ENCODE results near the gene AWAT1. TPM values are rescaled to one million over a fixed set of nuclear protein-coding genes. Genes with fewer than 3 reads are reported as not detected.

The AWAT1 gene
- total and polyA plus RNA-seq, 2 donors (not counting 3 experiments of a cell fraction or from before 2014, with no cell fraction given): not detected

DNA sequence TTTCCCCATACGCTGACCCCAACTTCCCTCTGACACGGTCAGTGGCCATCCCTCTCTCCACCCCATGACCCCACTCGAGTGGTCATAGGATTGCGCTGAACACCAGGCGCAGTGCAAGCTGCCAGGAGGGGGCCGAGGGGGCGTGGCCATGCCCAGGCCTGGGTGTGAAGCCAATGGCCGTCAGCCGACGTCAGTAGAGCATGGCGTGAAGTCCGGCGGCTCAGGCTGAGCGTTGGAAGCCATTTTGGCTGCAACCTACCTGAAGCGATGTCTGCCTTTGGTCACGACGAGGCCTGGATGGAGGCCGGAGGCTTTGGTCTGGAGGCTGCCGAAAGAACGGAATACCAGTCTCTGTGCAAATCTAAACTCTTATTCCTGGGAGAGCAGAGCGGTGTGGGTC lies 47.5 kb downstream of the AWAT1 start, which contains the start of gene RAB41:
Gene RAB41, plus strand, starts transcription at position 222 of the 400 bp plus-strand sequence. Its CDS starts 46 bp downstream, at position 268.
- Histone ChIP-seq H3K4me3 (replicated peaks in 1 of 3; ENCODE audit: insufficient read depth in 1 of 3, low read depth in 1 of 3, low read length in 3 of 3) (no peak within 1 kb of the TSS), H3K9me3 (replicated peaks; ENCODE audit: control insufficient read depth, insufficient read depth, low read length) (no peaks in the 10 kb centered on the region), H3K27ac (ENCODE audit: insufficient read depth, low read depth, low read length) (no peak within 1 kb of the TSS), H3K9ac (replicated peaks; ENCODE audit: extremely low read depth, insufficient read depth, low read length) (no peak within 1 kb of the TSS), H3K27me3 (ENCODE audit: control insufficient read depth in 2 of 2, insufficient read depth in 2 of 2, low read length in 2 of 2) (no peaks in the 10 kb centered on the region), H3K36me3 (ENCODE audit: control insufficient read depth in 2 of 2, extremely low read depth in 1 of 2, insufficient read depth in 2 of 2, low read length in 2 of 2) (no peaks in the 10 kb centered on the region), H3K4me1 (ENCODE audit: control insufficient read depth, extremely low read depth, insufficient read depth, low read length) (no peaks in the 10 kb centered on the region), H3K9me1 (replicated peaks; ENCODE audit: control insufficient read depth, extremely low read depth, insufficient read depth, low read length) (no peaks in the 10 kb centered on the region), H3K79me2 (ENCODE audit: control insufficient read depth, insufficient read depth, low read length) (no peaks in the 10 kb centered on the region), H4K20me1 (replicated peaks; ENCODE audit: control insufficient read depth, extremely low read depth, insufficient read depth, low read length) (no peaks in the 10 kb centered on the region), H2AFZ (ENCODE audit: low read depth, low read length) (no peak within 1 kb of the TSS), H3K4me2 (ENCODE audit: insufficient read depth, low read length) (no peak within 1 kb of the TSS)
- FAIRE-seq (no peak), DNase-seq (ENCODE audit: low read depth, low spot score) (no peak)
- no TSS peak for BruUV-seq (replicated peaks)
- intact Hi-C loops (cut with micrococcal nuclease) (no loop called here), dilution Hi-C loops (cut with MboI; ENCODE audit: extremely low pct_ligation_motif_present, low sequenced_read_pairs) (no loop called here)
- POLR2A ChIA-PET: no interaction called here
- no peak for TF ChIP-seq POLR2AphosphoS5 (IDR thresholded peaks at IDR 0.05; ENCODE audit: insufficient read depth, low read depth, low read length)
- TF ChIP-seq POLR2A (IDR thresholded peaks at IDR 0.05; ENCODE audit: low read depth, low read length): no peak
- TF ChIP-seq, protein P1, sequence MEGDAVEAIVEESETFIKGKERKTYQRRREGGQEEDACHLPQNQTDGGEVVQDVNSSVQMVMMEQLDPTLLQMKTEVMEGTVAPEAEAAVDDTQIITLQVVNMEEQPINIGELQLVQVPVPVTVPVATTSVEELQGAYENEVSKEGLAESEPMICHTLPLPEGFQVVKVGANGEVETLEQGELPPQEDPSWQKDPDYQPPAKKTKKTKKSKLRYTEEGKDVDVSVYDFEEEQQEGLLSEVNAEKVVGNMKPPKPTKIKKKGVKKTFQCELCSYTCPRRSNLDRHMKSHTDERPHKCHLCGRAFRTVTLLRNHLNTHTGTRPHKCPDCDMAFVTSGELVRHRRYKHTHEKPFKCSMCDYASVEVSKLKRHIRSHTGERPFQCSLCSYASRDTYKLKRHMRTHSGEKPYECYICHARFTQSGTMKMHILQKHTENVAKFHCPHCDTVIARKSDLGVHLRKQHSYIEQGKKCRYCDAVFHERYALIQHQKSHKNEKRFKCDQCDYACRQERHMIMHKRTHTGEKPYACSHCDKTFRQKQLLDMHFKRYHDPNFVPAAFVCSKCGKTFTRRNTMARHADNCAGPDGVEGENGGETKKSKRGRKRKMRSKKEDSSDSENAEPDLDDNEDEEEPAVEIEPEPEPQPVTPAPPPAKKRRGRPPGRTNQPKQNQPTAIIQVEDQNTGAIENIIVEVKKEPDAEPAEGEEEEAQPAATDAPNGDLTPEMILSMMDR (IDR thresholded peaks at IDR 0.05; ENCODE audit: extremely low read depth in 1 of 2, insufficient read depth in 1 of 2, low read depth in 1 of 2, low read length in 2 of 2): no peak
- no peak for TF ChIP-seq GATA2 (IDR thresholded peaks at IDR 0.05; ENCODE audit: insufficient read depth, insufficient read length, low read depth, low read length)
- TF ChIP-seq JUN (IDR thresholded peaks at IDR 0.05; ENCODE audit: borderline replicate concordance, insufficient read depth, insufficient read length, low read depth): no peak
- no peak for TF ChIP-seq MYC (IDR thresholded peaks at IDR 0.05; ENCODE audit: low read depth, low read length)
- TF ChIP-seq FOS (IDR thresholded peaks at IDR 0.05; ENCODE audit: borderline replicate concordance, insufficient read depth, low read length): no peak
- TF ChIP-seq, protein P2, sequence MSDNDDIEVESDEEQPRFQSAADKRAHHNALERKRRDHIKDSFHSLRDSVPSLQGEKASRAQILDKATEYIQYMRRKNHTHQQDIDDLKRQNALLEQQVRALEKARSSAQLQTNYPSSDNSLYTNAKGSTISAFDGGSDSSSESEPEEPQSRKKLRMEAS (IDR thresholded peaks at IDR 0.05; ENCODE audit: insufficient read depth, insufficient read length): no peak
- no peak for TF ChIP-seq EZH2 (IDR thresholded peaks at IDR 0.05; ENCODE audit: borderline replicate concordance, low read depth, low read length, severe bottlenecking)
- CTCF ChIA-PET: no interaction called here
